Transverse colon (tissue), 4 donors: ENCODE measurements around the gene CDH12. TPM values are rescaled to one million over a fixed set of nuclear protein-coding genes. Genes with fewer than 3 reads are reported as not detected.

Experiments
- DNase-seq: peaks from one replicate; pipeline ENCODE4 v3.0.0-alpha.2; 2019
- H3K27ac ChIP-seq, 4 donors: fragments of 200-600 bp; sonication (generic); 2 replicates each; pipeline ENCODE4 v1.5.1; 2016 to 2018; ENCODE audit warnings: inconsistent platforms in 4 of 4
- H3K27me3 ChIP-seq: fragments of 200-600 bp; sonication (generic); 2 replicates; pipeline ENCODE4 v1.5.1; 2017; ENCODE audit warnings: inconsistent platforms
- H3K36me3 ChIP-seq, 4 donors: fragments of 200-600 bp; sonication (generic); 2 replicates each; pipeline ENCODE4 v1.5.1; 2017 to 2019; ENCODE audit warnings: inconsistent platforms in 4 of 4
- H3K4me1 ChIP-seq, 4 donors: fragments of 200-600 bp; sonication (generic); 2 replicates each; pipeline ENCODE4 v1.5.1; 2017 to 2020; ENCODE audit warnings: inconsistent platforms in 4 of 4
- H3K4me3 ChIP-seq, 4 donors: fragments of 200-600 bp; sonication (generic); 1 replicate in 1 of 4; 2 replicates in 3 of 4; pipeline versions ENCODE4 v1.5.1 to v1.6.1; 2017 to 2019; ENCODE audit warnings: inconsistent platforms in 4 of 4
- H3K9me3 ChIP-seq, 2 donors: fragments of 200-600 bp; sonication (generic); 2 replicates each; pipeline ENCODE4 v1.5.1; 2017 to 2019; ENCODE audit warnings: inconsistent platforms in 2 of 2
- CTCF ChIP-seq, 5 experiments: fragments of 200-600 bp in 3 of 5; fragments of 450-650 bp in 2 of 5; sonication (generic) in 3 of 5; IDR thresholded peaks; 1 replicate in 2 of 5; 2 replicates in 3 of 5; pipeline ENCODE4 v1.5.1; 2016 to 2017; ENCODE audit warnings: antibody characterized with exemption in 5 of 5, inconsistent platforms in 3 of 5, mild to moderate bottlenecking in 2 of 5, moderate library complexity in 1 of 5
- EP300 ChIP-seq: sonication (generic); formaldehyde crosslinking; IDR thresholded peaks from one replicate; pipeline ENCODE4 v1.6.1; 2017; ENCODE audit warnings: antibody characterized with exemption, low read depth
- POLR2A ChIP-seq: fragments of 450-650 bp; IDR thresholded peaks from one replicate; pipeline ENCODE4 v1.6.1; 2016; ENCODE audit warnings: antibody characterized with exemption, mild to moderate bottlenecking, moderate library complexity
- POLR2AphosphoS5 ChIP-seq, 3 donors: sonication (generic); formaldehyde crosslinking; IDR thresholded peaks; one replicate each; pipeline ENCODE4 v1.6.1; 2016; ENCODE audit warnings: antibody characterized with exemption in 3 of 3
- WGBS, 2 donors: methylation state at CpG; one replicate each; pipeline ENCODE4 v1.1.5; 2018; ENCODE audit warnings: low coverage in 1 of 2; 5-methylcytosine and 5-hydroxymethylcytosine counted together
- in situ Hi-C, 4 donors: fragments of 200-750 bp; cut with MboI; loops; one replicate each; pipeline versions ENCODE4 v1.15.0 to v1.15.1; 2017; ENCODE audit warnings: low sequenced_read_pairs in 3 of 4, low pct_ligation_motif_present in 1 of 4, low pct_unique_long_range_greater_than_20kb in 1 of 4
- intact Hi-C: fragments of 100-400 bp; cut with DNase I; formaldehyde crosslinking; loops from one replicate; pipeline ENCODE4 v1.15.1; 2023; ENCODE audit warnings: low total_unique reads
- total RNA-seq, 4 donors: library from RNA; depleted of rRNA; stranded (reverse); fragments of >200 nt; gene quantifications; one replicate each; pipeline ENCODE4 v1.1.0, GENCODE V29; 2016

Gene CDH12
- total RNA-seq, 4 donors from 2014 or later, result 0.14 TPM; not detected in 3

GRCh38 chr5:21826884-21827283 lies 1026.3 kb downstream of the CDH12 start:
- TF ChIP-seq EP300 (no peak), POLR2A (no peak), CTCF (IDR thresholded peaks at IDR 0.05) (no peak), POLR2AphosphoS5 (IDR thresholded peaks at IDR 0.05) (no peak)
- no peaks in the 10 kb centered on the region for H3K36me3 ChIP-seq
- no peaks in the 10 kb centered on the region for H3K27me3 ChIP-seq
- no peaks in the 10 kb centered on the region for H3K9me3 ChIP-seq
- no peak overlapping the region for H3K4me3 ChIP-seq
- no peak overlapping the region for H3K27ac ChIP-seq
- no peak for DNase-seq
- in situ Hi-C loops, result no loop called here
- 74% methylated on average over 1 of the region's 1 CpG; no CpG with 5 or more reads in 1 of the 2 donors for WGBS, 2 donors
- no peaks in the 10 kb centered on the region for H3K4me1 ChIP-seq
- intact Hi-C loops, result no loop called here

- no peaks in the 10 kb centered on the region for H3K4me1 ChIP-seq
- H3K9me3 ChIP-seq, result no peaks in the 10 kb centered on the region
- no peak overlapping the region for H3K27ac ChIP-seq
- TF ChIP-seq POLR2A (no peak), EP300 (no peak), POLR2AphosphoS5 (IDR thresholded peaks at IDR 0.05) (no peak), CTCF (IDR thresholded peaks at IDR 0.05) (no peak)
- DNase-seq, result no peak
- intact Hi-C loops (no loop called here), in situ Hi-C loops (no loop called here)
- no peaks in the 10 kb centered on the region for H3K36me3 ChIP-seq
- no peak overlapping the region for H3K4me3 ChIP-seq
- 64 to 77% methylated on average over 1 of the region's 1 CpG for WGBS, 2 donors
- H3K27me3 ChIP-seq, result no peaks in the 10 kb centered on the region
Measured at GRCh38 chr5:21823588-21823987, 1029.6 kb downstream of the CDH12 start.

DNA sequence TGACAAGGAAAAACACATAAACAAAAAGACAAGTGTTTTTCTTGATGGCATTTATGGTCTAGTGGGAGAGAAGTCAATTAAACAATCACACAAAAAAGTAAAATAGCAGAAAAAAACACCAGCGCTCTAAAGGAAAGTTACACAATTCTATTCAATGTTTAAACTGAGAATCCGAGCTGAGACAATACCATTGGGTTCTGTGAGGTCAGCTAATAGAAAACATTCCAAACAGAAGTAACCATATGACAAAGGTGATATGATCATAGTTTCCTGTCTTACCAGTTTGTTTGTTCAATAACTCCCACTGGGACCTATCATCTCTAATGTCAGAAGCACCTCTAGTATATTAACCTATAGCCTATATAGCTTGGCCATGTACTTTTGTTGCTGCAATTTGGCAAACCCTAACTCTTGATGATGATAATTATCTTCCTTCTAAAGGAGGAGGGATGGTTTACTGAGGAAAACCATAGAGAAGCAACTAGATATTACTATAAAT lies 1030.0 kb downstream of the CDH12 start:
- TF ChIP-seq POLR2AphosphoS5 (IDR thresholded peaks at IDR 0.05) (no peak), EP300 (no peak), POLR2A (no peak), CTCF (IDR thresholded peaks at IDR 0.05) (no peak)
- Histone ChIP-seq H3K4me3 (no peak overlapping the region), H3K4me1 (no peaks in the 10 kb centered on the region), H3K9me3 (no peaks in the 10 kb centered on the region), H3K27ac (no peak overlapping the region), H3K36me3 (no peaks in the 10 kb centered on the region), H3K27me3 (no peaks in the 10 kb centered on the region)
- in situ Hi-C loops (no loop called here), intact Hi-C loops (no loop called here)
- DNase-seq, result no peak
- 57 to 100% methylated on average over 1 to 2 of the region's 2 CpGs for WGBS, 2 donors

GRCh38 chr5:21820527-21820926 lies 1032.6 kb downstream of the CDH12 start:
- TF ChIP-seq POLR2A (no peak), POLR2AphosphoS5 (IDR thresholded peaks at IDR 0.05) (no peak), EP300 (no peak), CTCF (IDR thresholded peaks at IDR 0.05) (no peak)
- 17 to 31% methylated on average over 5 of the region's 5 CpGs for WGBS, 2 donors
- Histone ChIP-seq H3K36me3 (no peaks in the 10 kb centered on the region), H3K27ac (no peak overlapping the region), H3K27me3 (no peaks in the 10 kb centered on the region), H3K9me3 (no peaks in the 10 kb centered on the region), H3K4me1 (no peaks in the 10 kb centered on the region), H3K4me3 (no peak overlapping the region)
- in situ Hi-C loops (no loop called here), intact Hi-C loops (no loop called here)
- no peak for DNase-seq
